OCI-LY3 (cell line): ENCODE data around the gene PRDM2.

Experiments used
- CTCF ChIP-seq: fragments of 200-600, 300-600 bp; sonication (generic); IDR thresholded peaks from 2 replicates; pipeline ENCODE4 v1.5.1; 2014; ENCODE audit warnings: antibody characterized with exemption, low read length, low read depth
- EZH2phosphoT487 ChIP-seq: fragments of 200-600 bp; shearing (Covaris generic); IDR thresholded peaks from 2 replicates; pipeline ENCODE4 v1.6.1; 2018; ENCODE audit warnings: antibody characterized with exemption, mixed run types, low read depth

GRCh38 chr1:13781907-13782633 is 82.1 kb downstream of the PRDM2 start:
- TF ChIP-seq EZH2phosphoT487 (no peak), CTCF (no peak)
